ENCODE measurements around the gene ARL4D.
A peak's percentile ranks its signal among the peaks of the same experiment; 100 is the strongest.

The ARL4D gene

GRCh38 chr17:43427362-43428043 is 28.7 kb downstream of the ARL4D start:
- Histone ChIP-seq H3K79me2 (ENCODE audit: insufficient read depth, low read length) (no peaks in the 10 kb centered on the region), H3K27me3 (ENCODE audit: insufficient read depth, low read length) (no peaks in the 10 kb centered on the region), H3K36me3 (ENCODE audit: insufficient read depth, low read length) (no peaks in the 10 kb centered on the region), H2AFZ (ENCODE audit: low read length) (no peak overlapping the region), H3K9me3 (ENCODE audit: low read length) (no peaks in the 10 kb centered on the region), H3F3A (ENCODE audit: insufficient read depth, low read length) (no peaks in the 10 kb centered on the region), H4K20me1 (ENCODE audit: insufficient read depth, low read length) (no peaks in the 10 kb centered on the region), H3K9me2 (ENCODE audit: low read depth, low read length) (no peaks in the 10 kb centered on the region), H3K27ac (ENCODE audit: low read depth, low read length, poor library complexity, severe bottlenecking) (no peak overlapping the region), H3K9ac (ENCODE audit: low read length) (no peak overlapping the region), H3K4me1 (ENCODE audit: insufficient read depth, low read length, severe bottlenecking) (no peaks in the 10 kb centered on the region), H3K4me3 (ENCODE audit: low read depth, low read length, poor library complexity, severe bottlenecking) (no peak overlapping the region), H3K4me2 (ENCODE audit: low read length) (no peak overlapping the region)
- TF ChIP-seq EZH2 (IDR thresholded peaks at IDR 0.05; ENCODE audit: borderline replicate concordance, low read length): no peak
- no peak for TF ChIP-seq CTCF (IDR thresholded peaks at IDR 0.05; ENCODE audit: low read length)

- Histone ChIP-seq H4K20me1 (ENCODE audit: insufficient read depth, low read length) (no peaks in the 10 kb centered on the region), H3K36me3 (ENCODE audit: insufficient read depth, low read length) (no peaks in the 10 kb centered on the region), H3F3A (ENCODE audit: insufficient read depth, low read length) (no peaks in the 10 kb centered on the region), H2AFZ (ENCODE audit: low read length) (no peak overlapping the region), H3K9me2 (ENCODE audit: low read depth, low read length) (no peaks in the 10 kb centered on the region), H3K9ac (ENCODE audit: low read length) (no peak overlapping the region), H3K4me2 (ENCODE audit: low read length) (no peak overlapping the region), H3K79me2 (ENCODE audit: insufficient read depth, low read length) (no peaks in the 10 kb centered on the region), H3K4me1 (ENCODE audit: insufficient read depth, low read length, severe bottlenecking) (no peaks in the 10 kb centered on the region), H3K4me3 (ENCODE audit: low read depth, low read length, poor library complexity, severe bottlenecking) (no peak overlapping the region), H3K27ac (ENCODE audit: low read depth, low read length, poor library complexity, severe bottlenecking) (no peak overlapping the region), H3K9me3 (ENCODE audit: low read length) (no peaks in the 10 kb centered on the region), H3K27me3 (ENCODE audit: insufficient read depth, low read length) (no peaks in the 10 kb centered on the region)
- TF ChIP-seq EZH2 (IDR thresholded peaks at IDR 0.05; ENCODE audit: borderline replicate concordance, low read length) (no peak), CTCF (IDR thresholded peaks at IDR 0.05; ENCODE audit: low read length) (peak; percentile 25; the same call in 1 of the 2 replicates)
These were observed 29.7 kb downstream of the ARL4D start for GRCh38 chr17:43428524-43428923.

- H3K4me2 ChIP-seq (ENCODE audit: low read length): no peak overlapping the region
- H3K4me1 ChIP-seq (ENCODE audit: insufficient read depth, low read length, severe bottlenecking): no peaks in the 10 kb centered on the region
- H3K27ac ChIP-seq (ENCODE audit: low read depth, low read length, poor library complexity, severe bottlenecking): no peak overlapping the region
- no peaks in the 10 kb centered on the region for H3K36me3 ChIP-seq (ENCODE audit: insufficient read depth, low read length)
- H3K9ac ChIP-seq (ENCODE audit: low read length): no peak overlapping the region
- H3K4me3 ChIP-seq (ENCODE audit: low read depth, low read length, poor library complexity, severe bottlenecking): no peak overlapping the region
- H3K9me3 ChIP-seq (ENCODE audit: low read length): no peaks in the 10 kb centered on the region
- H3K9me2 ChIP-seq (ENCODE audit: low read depth, low read length): no peaks in the 10 kb centered on the region
- TF ChIP-seq CTCF (IDR thresholded peaks at IDR 0.05; ENCODE audit: low read length) (no peak), EZH2 (IDR thresholded peaks at IDR 0.05; ENCODE audit: borderline replicate concordance, low read length) (no peak)
- H4K20me1 ChIP-seq (ENCODE audit: insufficient read depth, low read length): no peaks in the 10 kb centered on the region
- H2AFZ ChIP-seq (ENCODE audit: low read length): no peak overlapping the region
- no peaks in the 10 kb centered on the region for H3K27me3 ChIP-seq (ENCODE audit: insufficient read depth, low read length)
- no peaks in the 10 kb centered on the region for H3K79me2 ChIP-seq (ENCODE audit: insufficient read depth, low read length)
- H3F3A ChIP-seq (ENCODE audit: insufficient read depth, low read length): no peaks in the 10 kb centered on the region
These were observed 32.3 kb downstream of the ARL4D start for GRCh38 chr17:43430936-43431713.
